SK-N-MC (cell line): Measurements from ENCODE around the gene RHOBTB1.

ENCODE experiments used
- EZH2 ChIP-seq: fragments of 200-600 bp; sonication (generic); IDR thresholded peaks from one replicate; pipeline ENCODE4 v1.6.1; 2017; ENCODE audit warnings: antibody characterized with exemption
- POLR2AphosphoS5 ChIP-seq: IDR thresholded peaks from 2 replicates; pipeline ENCODE4 v1.6.1; 2012; ENCODE audit warnings: mild to moderate bottlenecking, low read depth, low read length, borderline replicate concordance

GRCh38 chr10:60825520-60825919 lies 118.5 kb downstream of the RHOBTB1 start:
- TF ChIP-seq EZH2 (no peak), POLR2AphosphoS5 (no peak)
